GM18498 (cell line): ENCODE results near the gene PRICKLE1.

ENCODE experiments used
- ATAC-seq: cut with Tn5 transposase; IDR thresholded peaks from one replicate; pipeline ENCODE4 v1.9.1; 2021; ENCODE audit warnings: mild to moderate bottlenecking, moderate library complexity; ENCODE audit not compliant: unreplicated experiment

Gene PRICKLE1

DNA sequence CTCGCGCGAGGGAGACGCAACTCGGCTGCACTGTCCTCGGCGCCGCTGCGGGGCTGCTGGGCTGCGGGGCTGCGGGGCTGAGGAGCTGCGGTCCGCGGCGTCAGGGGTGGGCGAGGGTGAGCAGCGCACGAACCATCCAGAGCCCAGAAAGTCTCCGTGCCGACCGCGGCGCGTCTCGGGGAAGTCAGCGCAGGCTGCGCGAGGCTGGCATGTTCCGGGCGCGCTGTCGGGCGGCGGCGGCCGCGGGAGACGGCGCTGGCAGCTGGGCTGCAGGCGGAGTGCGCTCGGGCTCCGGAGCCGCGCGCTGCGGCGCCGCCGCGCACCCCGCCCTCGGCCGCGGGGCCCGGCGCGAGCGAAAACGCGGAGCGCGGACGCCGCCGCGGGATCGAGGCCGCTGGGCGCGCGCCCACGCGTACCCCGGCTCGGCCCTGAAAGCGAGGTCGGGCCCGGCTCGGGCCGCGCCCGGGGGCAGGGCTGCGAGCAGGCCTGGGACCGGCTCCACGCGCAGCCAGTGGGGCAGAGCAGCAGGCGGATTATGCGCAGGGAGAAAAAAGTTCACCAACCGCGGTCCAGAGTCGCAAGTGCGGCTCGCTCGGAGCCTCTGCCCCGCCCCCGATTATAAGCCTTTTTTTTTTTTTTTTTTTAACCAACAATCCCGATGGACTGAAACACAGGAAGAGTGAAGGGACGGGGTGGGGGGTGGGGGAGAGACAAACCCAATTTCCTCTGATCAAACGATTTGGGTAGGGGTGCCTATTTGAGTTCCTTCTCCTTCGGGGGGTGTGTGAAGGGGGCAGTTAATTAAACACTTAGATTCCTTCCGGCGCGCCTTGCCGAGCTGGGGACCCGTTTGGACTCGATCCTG is at the start of gene PRICKLE1:
Gene PRICKLE1, minus strand, starts transcription at position 282 of the 865 bp plus-strand sequence. CDS start 117,230 bp downstream, outside the sequence.
- ATAC-seq: peak; percentile 86

DNA sequence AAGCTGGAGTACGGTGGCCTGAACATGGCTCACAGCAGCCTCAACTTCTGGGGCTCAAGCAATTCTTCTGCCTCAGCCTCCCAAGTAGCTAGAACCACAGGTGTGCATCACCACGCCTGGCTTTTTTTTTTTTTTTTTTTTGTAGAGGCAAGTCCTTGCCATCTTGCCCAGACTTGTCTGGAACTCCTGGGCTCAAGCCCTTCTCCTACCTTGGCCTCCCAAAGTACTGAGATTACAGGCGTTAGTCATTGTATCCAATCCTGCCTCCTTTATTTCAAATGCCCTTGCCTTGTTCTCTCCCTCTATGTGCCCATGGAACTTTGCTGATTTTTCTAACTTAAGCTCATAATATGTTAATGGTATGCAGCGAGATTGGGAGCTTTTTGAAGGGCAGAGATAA is 49.2 kb upstream of the PRICKLE1 start:
- ATAC-seq: no peak

DNA sequence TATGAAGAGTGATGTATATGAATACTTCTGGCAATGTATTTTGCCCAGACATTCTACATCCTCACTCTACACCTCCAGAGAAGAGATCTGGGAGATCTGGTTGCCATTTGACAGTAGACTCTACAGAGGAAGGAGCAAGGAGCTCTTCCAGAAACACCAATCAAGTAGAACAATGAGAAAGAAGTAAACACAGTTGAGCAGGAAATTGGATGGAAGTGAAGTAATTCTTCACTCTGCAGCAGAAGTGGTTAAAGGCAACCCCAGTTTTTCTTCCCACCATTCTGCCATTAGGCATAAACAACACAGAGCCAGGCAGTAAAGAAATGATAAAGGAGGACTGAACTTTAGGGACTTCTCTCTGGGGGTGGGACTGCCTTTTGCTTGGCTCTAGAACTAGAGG is 48.5 kb upstream of the PRICKLE1 start:
- ATAC-seq: no peak

DNA sequence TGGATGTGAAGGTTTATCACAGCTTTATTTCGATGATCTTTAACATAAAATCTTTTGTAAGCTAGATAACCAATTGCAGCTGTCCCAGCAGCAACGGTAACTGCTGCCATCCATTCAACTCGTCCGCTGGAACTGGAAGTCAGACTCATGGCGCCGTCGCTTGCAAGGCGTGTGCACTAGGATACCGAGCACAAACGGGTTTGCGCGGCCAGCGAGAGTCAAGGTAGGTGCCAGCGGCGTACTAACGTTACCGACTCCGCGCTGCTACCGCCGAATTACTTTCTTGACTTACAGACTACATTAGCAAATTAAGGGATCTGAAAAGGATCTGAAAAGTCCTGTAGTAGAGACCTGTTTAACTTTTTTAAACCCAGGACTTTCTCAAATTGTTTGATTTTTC is 47.4 kb upstream of the PRICKLE1 start:
- ATAC-seq: no peak

DNA sequence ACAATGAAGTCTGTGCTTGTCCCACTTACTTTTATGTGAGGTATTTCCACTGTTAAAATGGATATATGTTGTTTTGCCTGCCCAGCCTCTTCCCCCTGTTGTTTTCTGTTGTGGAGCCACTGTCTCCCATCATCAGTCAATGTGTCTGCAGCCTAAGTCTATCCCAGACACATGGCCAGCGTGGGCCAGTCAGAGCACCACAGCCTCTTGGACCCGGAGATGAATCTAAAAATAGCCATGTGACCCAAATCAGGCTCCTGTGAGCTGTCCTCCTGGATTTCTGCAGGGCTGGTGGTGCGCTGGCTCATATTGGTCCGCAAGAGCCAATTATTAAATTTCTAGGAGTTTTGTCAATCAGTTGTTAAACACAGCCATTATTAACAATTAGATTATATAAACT is 44.0 kb upstream of the PRICKLE1 start:
- no peak for ATAC-seq

DNA sequence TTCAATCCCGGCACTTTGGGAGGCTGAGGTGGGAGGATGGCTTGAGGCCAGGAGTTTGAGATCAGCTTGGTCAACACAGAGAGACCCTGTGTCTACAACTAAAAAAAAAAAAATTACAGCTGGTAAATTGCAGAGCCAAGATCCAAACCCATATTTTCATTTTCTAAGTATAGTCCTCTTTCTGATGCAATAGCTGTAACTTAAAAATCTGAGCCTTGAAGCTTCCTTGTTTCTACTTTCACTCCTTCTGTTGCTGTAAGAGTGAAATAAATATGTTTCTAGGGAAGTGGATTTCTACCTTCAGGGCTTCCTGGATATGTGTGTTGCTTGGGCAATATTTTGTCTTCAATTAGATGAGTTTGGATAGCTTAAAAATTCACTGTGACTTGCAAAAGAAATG is 42.0 kb upstream of the PRICKLE1 start:
- ATAC-seq: no peak

DNA sequence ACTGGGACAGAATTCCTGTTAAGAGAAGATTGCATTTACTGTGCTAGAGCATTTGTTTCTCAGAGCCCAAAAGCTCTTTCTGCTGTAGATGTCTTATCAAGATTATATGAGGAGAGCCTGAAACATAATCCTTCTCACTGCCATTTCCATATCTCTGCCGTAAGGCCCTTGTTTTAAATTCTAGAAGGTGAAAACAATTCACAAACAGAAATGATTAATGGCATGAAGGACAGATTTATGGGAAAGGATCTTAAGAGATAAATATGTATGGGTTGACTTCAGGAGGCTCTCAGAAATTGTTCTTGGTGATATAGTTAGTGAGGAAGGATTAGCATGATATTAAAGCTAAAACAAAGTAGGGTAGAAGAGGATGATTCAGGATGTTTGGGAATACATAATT is 40.8 kb upstream of the PRICKLE1 start:
- no peak for ATAC-seq

DNA sequence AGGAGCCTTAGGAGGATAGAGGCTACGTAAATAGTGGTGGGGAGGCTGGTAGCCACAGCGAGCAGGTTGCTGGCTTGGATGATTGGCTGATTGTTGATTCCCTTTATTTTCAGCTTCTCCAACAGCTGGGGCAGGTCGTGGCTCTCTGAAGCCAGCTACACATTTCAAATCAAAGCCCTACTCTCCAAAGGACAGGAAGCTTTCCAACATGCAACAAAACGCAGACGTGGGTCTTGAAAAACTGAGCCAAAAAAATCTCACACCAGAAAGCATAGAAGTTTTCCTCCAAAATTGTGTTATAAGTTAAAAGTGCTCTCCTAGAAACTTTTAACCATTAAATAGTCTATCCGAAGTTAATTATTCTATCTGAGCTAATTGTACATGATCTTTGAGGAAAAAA is 37.6 kb upstream of the PRICKLE1 start:
- ATAC-seq: no peak

DNA sequence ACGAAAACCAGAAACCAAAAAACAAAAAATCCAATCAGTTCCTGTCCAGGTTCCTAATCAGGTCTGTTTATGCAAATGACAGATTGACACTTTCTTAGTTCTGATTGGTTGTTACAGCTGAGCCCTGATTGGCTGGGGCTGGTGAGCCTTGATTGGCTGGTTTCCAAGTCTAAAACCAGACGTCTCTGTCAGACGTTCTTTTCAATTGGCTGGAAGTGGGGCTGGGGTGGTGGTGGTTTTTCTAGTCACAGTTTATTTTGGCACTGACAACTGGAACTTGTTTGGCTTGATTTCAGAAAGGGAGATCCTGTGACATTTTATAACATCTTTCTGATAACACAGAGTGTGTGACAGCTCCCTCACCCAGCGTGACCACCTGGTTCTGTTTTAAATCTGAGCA is 36.1 kb upstream of the PRICKLE1 start:
- no peak for ATAC-seq

DNA sequence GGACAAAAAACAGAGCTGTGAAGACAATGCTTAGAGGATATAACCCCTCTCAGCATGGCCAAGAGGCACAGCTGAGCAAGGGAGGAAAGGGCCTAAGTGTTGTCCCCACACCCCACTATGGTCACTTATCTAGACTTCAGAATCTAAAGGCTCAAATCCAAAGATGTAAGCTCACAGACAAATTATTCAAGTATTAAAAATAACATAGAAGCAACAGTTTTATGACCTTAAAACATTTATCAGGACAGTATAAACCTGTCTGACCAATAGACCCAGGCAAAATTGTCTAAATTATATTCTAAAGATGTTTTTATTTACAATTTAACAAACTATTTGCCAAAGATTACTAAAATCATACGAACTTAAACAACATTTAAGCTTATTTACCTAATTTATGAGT is 28.1 kb upstream of the PRICKLE1 start:
- no peak for ATAC-seq

DNA sequence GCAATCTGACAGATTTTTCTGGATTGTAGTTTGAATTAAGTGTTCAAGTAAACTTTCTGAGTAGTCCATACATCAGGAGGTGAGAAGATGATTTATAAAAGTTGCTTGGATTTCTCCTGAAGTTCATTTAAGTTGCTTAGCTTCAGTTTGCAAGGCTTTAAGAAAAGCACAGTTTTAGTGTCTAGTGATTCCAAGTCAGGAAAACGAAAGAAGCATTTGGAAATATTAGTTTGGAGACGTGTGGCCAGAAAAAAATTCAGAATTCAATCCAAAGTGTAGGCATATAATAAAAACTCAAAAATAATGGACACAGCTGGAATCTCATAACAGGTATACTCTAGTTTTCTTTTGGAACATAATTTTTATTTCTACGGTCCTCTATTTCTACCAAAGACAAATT is 25.5 kb upstream of the PRICKLE1 start:
- ATAC-seq: no peak

DNA sequence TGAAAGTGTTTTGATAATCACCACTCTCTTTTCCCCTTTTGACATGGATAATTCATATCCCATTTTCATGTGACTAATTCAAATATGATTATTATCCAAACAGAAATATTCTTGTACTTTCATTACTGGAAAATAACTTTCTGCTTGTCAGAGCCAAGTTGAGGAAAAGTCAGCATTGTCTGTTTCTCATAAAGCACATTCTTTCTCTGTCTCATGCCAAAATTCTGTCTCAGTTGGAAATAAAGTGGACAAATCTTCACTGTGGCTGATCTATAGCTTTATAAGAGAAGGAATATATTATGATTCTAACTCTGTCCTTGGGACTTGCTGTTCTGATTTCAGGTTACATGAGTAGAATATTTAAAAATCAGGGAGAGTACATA is 22.7 kb upstream of the PRICKLE1 start:
- no peak for ATAC-seq

DNA sequence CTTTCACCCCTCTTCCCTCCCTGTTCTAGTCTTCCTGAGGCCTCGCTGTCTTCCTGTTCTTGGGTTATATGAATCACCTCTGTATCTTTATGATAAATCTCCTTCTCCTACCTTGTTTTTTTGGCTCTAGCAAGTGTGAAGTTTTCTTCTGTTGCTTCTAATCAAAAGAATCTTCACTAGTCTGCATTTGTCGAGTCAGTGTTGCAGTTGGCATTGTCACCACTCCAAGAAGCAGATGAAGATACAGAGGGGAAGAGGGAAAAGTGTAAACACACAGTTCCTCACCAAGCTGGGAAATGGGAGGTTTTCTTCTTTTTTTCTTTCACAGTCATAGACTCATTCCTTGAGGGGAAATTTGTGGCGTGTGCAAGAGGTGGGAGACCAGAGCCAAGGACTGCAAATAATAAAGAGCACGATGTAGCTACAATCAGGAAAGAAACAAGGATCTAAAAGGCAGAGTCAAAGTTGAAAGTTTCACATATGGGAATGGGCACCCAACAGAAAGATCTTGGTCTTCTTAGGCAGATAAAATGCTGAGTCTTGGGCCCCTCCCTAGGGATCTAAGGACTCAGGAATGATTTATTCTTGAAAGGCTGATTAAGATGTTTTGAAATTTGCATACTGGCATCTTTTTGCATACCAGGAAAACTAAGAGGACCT is 22.2 kb upstream of the PRICKLE1 start:
- no peak for ATAC-seq

DNA sequence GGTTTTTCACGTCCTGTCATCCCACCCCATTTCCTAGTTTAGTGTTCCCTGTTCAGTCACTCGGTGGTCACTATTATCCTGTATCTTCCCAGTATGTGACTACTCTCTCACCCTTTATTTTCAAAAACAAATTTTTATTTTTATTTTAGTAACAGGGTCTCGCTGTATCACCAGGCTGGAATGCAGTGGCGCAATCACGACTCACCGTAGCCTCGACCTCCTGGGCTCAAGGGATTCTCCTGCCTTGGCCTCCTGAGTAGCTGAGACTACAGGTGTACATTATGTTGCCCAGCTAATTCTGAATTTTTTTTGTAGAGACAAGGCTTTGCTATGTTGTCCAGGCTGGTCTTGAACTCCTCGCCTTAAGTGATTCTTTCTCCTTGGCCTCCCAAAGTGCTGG is 20.1 kb upstream of the PRICKLE1 start:
- no peak for ATAC-seq

DNA sequence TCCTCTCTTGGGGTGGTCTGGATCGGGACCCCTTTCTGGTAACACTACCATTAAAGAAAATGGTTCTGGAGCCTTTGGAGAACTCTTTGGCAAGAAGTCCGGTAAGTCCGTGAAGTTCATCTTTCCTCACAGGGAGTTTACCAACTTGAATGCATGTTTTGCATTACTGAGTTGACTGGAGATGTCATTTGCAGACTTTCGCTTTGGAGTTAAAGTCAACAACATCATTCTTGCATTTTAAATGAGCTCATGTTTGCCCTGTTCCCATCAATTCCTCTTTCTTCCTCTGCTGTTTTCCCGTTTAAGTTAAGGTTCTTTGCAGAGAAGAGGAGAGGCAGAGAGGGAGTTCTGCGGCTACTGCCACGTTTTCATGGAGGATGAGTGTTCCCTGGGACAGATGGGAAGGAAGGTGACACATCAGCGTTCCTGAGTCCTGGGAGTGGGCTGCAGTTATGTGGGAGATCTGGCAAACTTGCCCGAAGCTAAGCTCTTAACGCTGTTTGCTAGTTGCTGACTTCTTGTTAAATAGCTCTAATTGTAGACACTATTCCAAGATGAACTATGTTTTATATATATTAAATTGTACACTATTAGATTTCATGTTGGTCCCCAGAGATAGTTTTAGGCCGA is 18.8 kb upstream of the PRICKLE1 start:
- no peak for ATAC-seq

DNA sequence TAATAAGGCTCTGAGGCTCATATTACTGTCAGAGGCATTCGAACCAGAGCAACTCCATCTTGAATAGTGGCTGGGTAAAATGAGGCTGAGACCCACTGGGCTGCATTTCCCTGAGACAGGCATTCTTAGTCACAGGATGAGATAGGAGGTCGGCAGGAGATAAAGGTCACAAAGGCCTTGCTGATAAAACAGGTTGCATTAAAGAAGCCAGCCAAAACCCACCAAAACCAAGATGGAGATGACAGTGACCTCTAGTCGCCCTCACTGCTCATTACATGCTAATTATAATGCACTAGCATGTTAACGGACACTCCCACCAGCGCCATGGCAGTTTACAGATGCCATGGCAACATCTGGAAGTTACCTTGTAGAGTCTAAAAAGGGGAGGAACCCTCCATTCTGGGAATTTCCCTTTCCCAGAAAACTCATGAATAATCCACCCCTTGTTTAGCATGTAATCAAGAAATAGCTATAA is 18.1 kb upstream of the PRICKLE1 start:
- no peak for ATAC-seq

DNA sequence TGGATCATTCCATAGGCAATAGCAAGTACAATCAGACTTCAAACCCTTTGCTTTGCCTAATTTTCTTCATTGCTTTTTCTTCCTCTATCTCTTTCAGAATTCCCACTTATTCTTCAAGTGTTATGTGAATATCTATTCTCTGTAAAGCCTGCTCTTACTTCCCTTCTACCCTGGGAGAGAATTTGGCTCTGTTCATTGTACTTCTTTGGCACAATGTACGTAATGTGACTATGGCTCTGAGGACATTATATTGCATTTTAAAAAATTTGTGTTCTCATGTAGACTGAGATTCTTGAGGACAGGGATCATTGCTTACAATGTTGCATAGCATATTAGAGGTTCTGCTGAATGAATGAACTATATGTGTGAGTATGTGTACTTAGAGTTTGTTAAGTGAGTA is 16.9 kb upstream of the PRICKLE1 start:
- no peak for ATAC-seq

DNA sequence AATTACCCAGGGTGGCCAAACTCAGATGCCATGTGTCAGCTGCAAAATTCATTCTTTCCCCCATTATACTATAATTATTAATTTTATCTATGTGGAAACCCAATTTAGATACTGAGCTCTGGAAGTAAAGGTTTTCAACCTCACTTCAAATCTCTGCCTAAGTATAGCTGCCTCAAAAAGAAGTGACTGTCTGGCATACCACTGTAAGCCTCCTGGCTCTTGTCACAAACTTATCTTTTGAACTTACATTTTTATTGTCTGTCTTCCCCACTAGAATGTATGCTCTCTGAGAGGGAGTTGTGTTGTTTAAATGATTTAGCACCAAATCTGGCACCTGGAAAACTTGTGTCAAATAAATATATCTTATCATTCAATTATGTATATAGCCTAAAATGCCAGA is 16.1 kb upstream of the PRICKLE1 start:
- ATAC-seq: no peak

DNA sequence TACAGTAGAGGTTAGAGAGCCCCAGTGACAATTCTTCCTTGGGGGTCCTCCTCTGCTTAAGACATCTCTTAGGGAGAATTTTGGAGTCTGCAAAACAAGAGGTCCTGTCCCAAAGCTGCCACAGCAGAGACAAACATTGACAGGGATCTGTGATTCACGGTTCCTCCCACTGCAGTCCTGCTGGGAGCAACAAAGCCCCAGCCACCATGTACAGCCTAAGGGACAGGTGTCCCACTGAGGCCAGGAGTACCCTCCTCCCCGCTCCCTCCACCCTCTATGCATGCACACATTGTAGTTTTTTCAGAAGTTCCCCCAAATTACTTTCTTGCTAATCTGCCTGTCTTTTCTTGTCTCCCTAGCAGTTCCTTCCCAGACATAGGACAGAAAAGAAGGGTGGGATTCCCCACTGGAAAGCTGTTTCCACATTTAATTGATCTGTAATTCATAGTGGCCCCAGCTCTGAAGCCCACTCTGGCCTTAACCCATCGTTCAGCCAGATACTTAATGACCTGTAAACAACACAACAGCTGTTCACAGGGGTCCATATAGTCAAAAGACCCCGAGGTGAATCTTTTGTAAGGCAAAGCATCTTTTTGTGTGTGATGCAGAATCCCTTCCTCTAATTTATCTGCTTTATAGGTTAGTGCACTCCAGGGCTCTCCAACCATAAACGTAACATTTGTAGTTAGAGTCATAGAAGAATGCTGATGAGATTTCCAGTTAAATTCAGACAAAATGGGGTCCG is 13.9 kb upstream of the PRICKLE1 start:
- ATAC-seq: no peak

DNA sequence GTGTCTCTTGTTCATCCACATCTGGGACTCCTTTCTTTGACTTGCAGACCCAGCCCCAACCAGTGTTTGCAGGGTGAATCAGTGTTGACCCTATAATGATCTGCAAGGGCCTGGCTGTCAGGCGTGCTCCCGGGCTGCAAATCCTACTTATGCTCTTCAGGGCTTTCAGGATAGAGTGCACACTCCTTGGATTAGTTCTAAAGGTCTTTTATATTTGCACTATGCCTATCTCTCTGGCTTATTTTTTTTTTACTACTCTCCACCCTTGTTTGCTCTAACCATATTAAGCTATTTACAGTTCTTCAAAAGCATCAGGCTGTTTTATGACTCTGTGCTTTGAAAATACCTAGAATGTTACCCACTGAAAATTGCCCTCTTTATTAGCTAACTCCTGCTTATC is 4.3 kb upstream of the PRICKLE1 start:
- no peak for ATAC-seq

DNA sequence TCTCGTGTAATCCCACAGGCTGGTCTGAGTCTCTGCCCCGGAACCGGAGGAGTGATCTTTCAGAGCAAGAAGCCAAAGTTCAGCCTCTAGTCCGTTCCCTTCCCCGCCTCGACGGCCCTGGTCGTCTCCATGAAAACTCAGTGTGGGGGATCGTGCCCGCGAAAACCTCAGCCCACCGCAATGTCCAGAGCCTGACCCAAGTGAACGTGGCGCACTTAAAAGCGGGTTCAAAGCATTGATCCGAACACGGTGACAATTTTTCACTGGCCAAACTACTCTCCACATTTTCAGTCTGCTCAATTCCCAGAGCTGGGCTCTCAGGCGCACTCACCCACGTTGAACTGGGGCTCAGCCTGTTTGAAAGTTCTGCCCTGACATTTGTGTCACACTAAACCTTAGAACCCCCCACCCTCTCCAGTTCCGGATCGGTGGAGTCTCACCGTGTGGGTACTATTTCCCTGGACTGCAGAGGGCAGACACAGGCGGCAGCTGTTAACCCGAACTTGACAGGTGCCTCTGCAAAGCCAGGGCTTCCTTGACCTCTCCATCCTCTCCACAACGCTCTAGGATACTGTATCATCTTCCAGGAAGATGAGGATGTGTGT is 886 bp upstream of the PRICKLE1 start:
- no peak for ATAC-seq
